ENCODE results near the gene GASK1B.

Gene GASK1B

DNA sequence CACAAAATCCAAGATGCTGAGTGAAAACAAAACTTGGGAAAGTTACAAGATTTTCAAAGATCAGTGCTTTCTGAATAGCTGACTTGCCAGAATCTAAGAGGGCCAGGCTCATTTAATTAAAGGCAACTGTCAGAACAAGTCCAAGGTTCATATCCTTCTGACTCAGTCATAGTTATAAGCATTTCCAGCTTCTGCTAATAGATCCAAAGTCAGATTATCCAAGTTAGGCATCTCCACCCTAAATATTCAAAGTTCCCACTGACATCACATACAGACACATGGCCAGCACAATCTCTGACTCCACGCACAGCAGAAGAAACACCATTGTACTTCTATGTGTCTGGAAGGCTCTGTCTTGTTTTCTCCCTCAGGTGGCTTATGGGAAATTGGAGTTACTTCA is 41.8 kb downstream of the GASK1B start:
- Histone ChIP-seq H3K4me2 (ENCODE audit: low read length) (no peak overlapping the region), H3K4me3 (ENCODE audit: low read length) (no peak overlapping the region), H3K27me3 (ENCODE audit: control insufficient read depth, insufficient read depth, low read length) (no peaks in the 10 kb centered on the region), H3K4me1 (ENCODE audit: control insufficient read depth, insufficient read depth, low read length) (peaks cover 6% of the 10 kb centered on the region), H3K9me3 (replicated peaks; ENCODE audit: low read length) (no peaks in the 10 kb centered on the region), H3K36me3 (ENCODE audit: insufficient read depth, low read length) (peaks cover 14% of the 10 kb centered on the region), H3K9ac (ENCODE audit: low read depth, low read length) (no peak overlapping the region)

- no peaks in the 10 kb centered on the region for H3K27me3 ChIP-seq (ENCODE audit: control insufficient read depth, insufficient read depth, low read length)
- H3K36me3 ChIP-seq (ENCODE audit: insufficient read depth, low read length): peaks cover 14% of the 10 kb centered on the region
- H3K4me1 ChIP-seq (ENCODE audit: control insufficient read depth, insufficient read depth, low read length): peaks cover 6% of the 10 kb centered on the region
- H3K4me3 ChIP-seq (ENCODE audit: low read length): no peak overlapping the region
- no peak overlapping the region for H3K9ac ChIP-seq (ENCODE audit: low read depth, low read length)
- H3K4me2 ChIP-seq (ENCODE audit: low read length): no peak overlapping the region
- no peaks in the 10 kb centered on the region for H3K9me3 ChIP-seq (replicated peaks; ENCODE audit: low read length)
These were observed 42.6 kb downstream of the GASK1B start for GRCh38 chr4:158130204-158130603.

DNA sequence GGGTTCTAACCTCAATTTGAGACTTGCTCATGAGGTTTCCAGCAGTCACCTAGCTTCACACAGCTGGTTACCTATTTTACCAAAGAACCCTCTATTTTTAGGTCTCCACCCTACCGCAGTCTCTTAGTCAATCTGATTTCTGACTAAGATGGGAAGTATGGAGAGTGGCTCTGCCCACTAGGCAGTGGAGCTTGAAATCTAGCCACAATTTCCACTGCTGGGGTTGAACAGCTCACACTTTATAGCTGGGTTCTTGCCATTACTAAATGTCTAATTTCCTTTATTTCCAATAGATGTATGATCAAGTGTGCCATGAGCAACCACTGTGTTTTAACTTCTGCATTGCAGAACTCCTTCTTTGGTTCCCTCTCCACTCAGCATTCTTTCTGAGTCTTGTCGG is 43.1 kb downstream of the GASK1B start:
- H3K4me3 ChIP-seq (ENCODE audit: low read length): no peak overlapping the region
- no peaks in the 10 kb centered on the region for H3K9me3 ChIP-seq (replicated peaks; ENCODE audit: low read length)
- H3K9ac ChIP-seq (ENCODE audit: low read depth, low read length): no peak overlapping the region
- no peaks in the 10 kb centered on the region for H3K27me3 ChIP-seq (ENCODE audit: control insufficient read depth, insufficient read depth, low read length)
- H3K36me3 ChIP-seq (ENCODE audit: insufficient read depth, low read length): peaks cover 14% of the 10 kb centered on the region
- H3K4me2 ChIP-seq (ENCODE audit: low read length): no peak overlapping the region
- H3K4me1 ChIP-seq (ENCODE audit: control insufficient read depth, insufficient read depth, low read length): peaks cover 6% of the 10 kb centered on the region

GRCh38 chr4:158128540-158128939 is 44.3 kb downstream of the GASK1B start:
- no peak overlapping the region for H3K4me2 ChIP-seq (ENCODE audit: low read length)
- H3K9ac ChIP-seq (ENCODE audit: low read depth, low read length): no peak overlapping the region
- peaks cover 14% of the 10 kb centered on the region for H3K36me3 ChIP-seq (ENCODE audit: insufficient read depth, low read length)
- H3K27me3 ChIP-seq (ENCODE audit: control insufficient read depth, insufficient read depth, low read length): no peaks in the 10 kb centered on the region
- H3K4me3 ChIP-seq (ENCODE audit: low read length): no peak overlapping the region
- H3K4me1 ChIP-seq (ENCODE audit: control insufficient read depth, insufficient read depth, low read length): peaks cover 6% of the 10 kb centered on the region
- no peaks in the 10 kb centered on the region for H3K9me3 ChIP-seq (replicated peaks; ENCODE audit: low read length)

GRCh38 chr4:158125310-158125709 is 47.5 kb downstream of the GASK1B start:
- Histone ChIP-seq H3K4me3 (ENCODE audit: low read length) (no peak overlapping the region), H3K4me1 (ENCODE audit: control insufficient read depth, insufficient read depth, low read length) (peaks cover 20% of the 10 kb centered on the region), H3K27me3 (ENCODE audit: control insufficient read depth, insufficient read depth, low read length) (no peaks in the 10 kb centered on the region), H3K4me2 (ENCODE audit: low read length) (no peak overlapping the region), H3K9me3 (replicated peaks; ENCODE audit: low read length) (no peaks in the 10 kb centered on the region), H3K9ac (ENCODE audit: low read depth, low read length) (no peak overlapping the region), H3K36me3 (ENCODE audit: insufficient read depth, low read length) (peaks cover 12% of the 10 kb centered on the region)
